MM.1S (cell line): ENCODE measurements around the gene PSTPIP1.

Source experiments
- DNase-seq: peaks from one replicate; pipeline ENCODE4 v3.0.0-alpha.2; 2015
- H2AFZ ChIP-seq: fragments of 300-600 bp; sonication (generic); 2 replicates; pipeline ENCODE4 v1.6.0; 2016; ENCODE audit warnings: antibody characterized with exemption, low read length
- H3F3A ChIP-seq: fragments of 300-600 bp; sonication (generic); 2 replicates; pipeline ENCODE4 v1.6.1; 2016; ENCODE audit warnings: mild to moderate bottlenecking, antibody characterized with exemption, low read length, moderate library complexity, mixed read lengths; ENCODE audit not compliant: insufficient read depth
- H3K27ac ChIP-seq: fragments of 300-600 bp; sonication (generic); 2 replicates; pipeline ENCODE4 v1.5.1; 2016; ENCODE audit warnings: mild to moderate bottlenecking, low read length
- H3K27me3 ChIP-seq: fragments of 300-600 bp; sonication (generic); replicated peaks from 2 replicates; pipeline ENCODE4 v1.6.0; 2016; ENCODE audit warnings: low read length; ENCODE audit not compliant: insufficient read depth
- H3K36me3 ChIP-seq: fragments of 300-600 bp; sonication (generic); replicated peaks from 2 replicates; pipeline ENCODE4 v1.6.1; 2016; ENCODE audit warnings: mild to moderate bottlenecking, low read length, mixed read lengths; ENCODE audit not compliant: insufficient read depth
- H3K4me1 ChIP-seq: fragments of 300-600 bp; sonication (generic); 2 replicates; pipeline ENCODE4 v1.6.1; 2016; ENCODE audit warnings: low read length, mixed read lengths
- H3K4me2 ChIP-seq: fragments of 300-600 bp; sonication (generic); 2 replicates; pipeline ENCODE4 v1.6.0; 2016; ENCODE audit warnings: low read depth, low read length
- H3K4me3 ChIP-seq: fragments of 300-600 bp; sonication (generic); 2 replicates; pipeline ENCODE4 v1.5.1; 2016; ENCODE audit warnings: low read length, mixed read lengths
- H3K79me2 ChIP-seq: fragments of 300-600 bp; sonication (generic); 2 replicates; pipeline ENCODE4 v1.6.1; 2016; ENCODE audit warnings: mixed run types, low read length, mixed read lengths
- H3K9ac ChIP-seq: fragments of 300-600 bp; sonication (generic); 2 replicates; pipeline ENCODE4 v1.6.1; 2016; ENCODE audit warnings: low read length, mixed read lengths
- H3K9me2 ChIP-seq: fragments of 300-600 bp; sonication (generic); replicated peaks from 2 replicates; pipeline ENCODE4 v1.6.1; 2016; ENCODE audit warnings: mild to moderate bottlenecking, low read length, mixed read lengths; ENCODE audit not compliant: insufficient read depth
- H3K9me3 ChIP-seq: fragments of 300-600 bp; sonication (generic); replicated peaks from 2 replicates; pipeline ENCODE4 v1.6.1; 2016; ENCODE audit warnings: mild to moderate bottlenecking, low read length, mixed read lengths; ENCODE audit not compliant: insufficient read depth
- H4K20me1 ChIP-seq: fragments of 300-600 bp; sonication (generic); 2 replicates; pipeline ENCODE4 v1.6.1; 2016; ENCODE audit warnings: mild to moderate bottlenecking, low read length, moderate library complexity, mixed read lengths; ENCODE audit not compliant: insufficient read depth
- CTCF ChIP-seq: fragments of 300-600 bp; sonication (generic); IDR thresholded peaks from 2 replicates; pipeline ENCODE4 v1.5.1; 2016; ENCODE audit warnings: antibody characterized with exemption, low read length, mixed read lengths
- EZH2 ChIP-seq: fragments of 300-600 bp; sonication (generic); optimal IDR thresholded peaks from 2 replicates; pipeline ENCODE3; 2017; ENCODE audit warnings: low read depth, mild to moderate bottlenecking, antibody characterized with exemption, low read length, mixed read lengths
- EZH2phosphoT487 ChIP-seq: fragments of 300-600 bp; sonication (generic); IDR thresholded peaks from 2 replicates; pipeline ENCODE4 v1.6.1; 2018; ENCODE audit warnings: antibody characterized with exemption, low read length

PSTPIP1 gene

GRCh38 chr15:76994971-76995945, at the start of gene PSTPIP1:
Gene PSTPIP1 (plus strand): TSS chr15:76995126. CDS start chr15:76995574, 448 bp downstream.
- Histone ChIP-seq H3K9me2 (no peaks in the 10 kb centered on the region), H3K79me2 (no peaks in the 10 kb centered on the region), H3K9me3 (no peaks in the 10 kb centered on the region), H3K36me3 (no peaks in the 10 kb centered on the region), H3K9ac (no peak within 1 kb of the TSS), H4K20me1 (no peaks in the 10 kb centered on the region), H3K4me3 (no peak within 1 kb of the TSS), H3K27ac (no peak within 1 kb of the TSS), H2AFZ (no peak within 1 kb of the TSS), H3F3A (no peaks in the 10 kb centered on the region), H3K27me3 (no peaks in the 10 kb centered on the region), H3K4me1 (no peaks in the 10 kb centered on the region), H3K4me2 (no peak within 1 kb of the TSS)
- no peak for DNase-seq
- TF ChIP-seq CTCF (no peak), EZH2 (no peak), EZH2phosphoT487 (no peak)

GRCh38 chr15:76945494-76946093, 49.3 kb upstream of the PSTPIP1 start:
- Histone ChIP-seq H3K36me3 (no peaks in the 10 kb centered on the region), H2AFZ (no peak overlapping the region)
- no peak for DNase-seq

GRCh38 chr15:76947454-76947853, 47.5 kb upstream of the PSTPIP1 start:
- H4K20me1 ChIP-seq: no peaks in the 10 kb centered on the region
- no peak overlapping the region for H3K9ac ChIP-seq
- no peaks in the 10 kb centered on the region for H3K9me3 ChIP-seq
- H3K36me3 ChIP-seq: no peaks in the 10 kb centered on the region
- no peaks in the 10 kb centered on the region for H3F3A ChIP-seq
- DNase-seq: no peak
- H3K27ac ChIP-seq: no peak overlapping the region
- H3K4me1 ChIP-seq: no peaks in the 10 kb centered on the region
- H3K9me2 ChIP-seq: no peaks in the 10 kb centered on the region
- H3K79me2 ChIP-seq: no peaks in the 10 kb centered on the region
- H3K4me2 ChIP-seq: no peak overlapping the region
- H3K4me3 ChIP-seq: no peak overlapping the region
- H2AFZ ChIP-seq: no peak overlapping the region
- TF ChIP-seq EZH2 (no peak), EZH2phosphoT487 (no peak)
- H3K27me3 ChIP-seq: no peaks in the 10 kb centered on the region

More at GRCh38 chr15:76945494-76946093, 49.3 kb upstream of the PSTPIP1 start:
- no peaks in the 10 kb centered on the region for H3K9me3 ChIP-seq
- no peak overlapping the region for H3K9ac ChIP-seq
- no peak overlapping the region for H3K4me2 ChIP-seq
- H3K4me1 ChIP-seq: no peaks in the 10 kb centered on the region
- H4K20me1 ChIP-seq: no peaks in the 10 kb centered on the region
- TF ChIP-seq CTCF (no peak), EZH2 (no peak), EZH2phosphoT487 (no peak)
- no peaks in the 10 kb centered on the region for H3K27me3 ChIP-seq
- H3K4me3 ChIP-seq: no peak overlapping the region
- no peaks in the 10 kb centered on the region for H3F3A ChIP-seq
- no peaks in the 10 kb centered on the region for H3K79me2 ChIP-seq
- no peaks in the 10 kb centered on the region for H3K9me2 ChIP-seq
- no peak overlapping the region for H3K27ac ChIP-seq
